GM18526 (cell line): Measurements from ENCODE around the gene DTX3L.

Source experiments
- POLR2A ChIP-seq: IDR thresholded peaks from 3 replicates; pipeline ENCODE4 v1.6.1; 2011; ENCODE audit not compliant: insufficient read length; ENCODE audit errors: extremely low read depth

Gene DTX3L

DNA sequence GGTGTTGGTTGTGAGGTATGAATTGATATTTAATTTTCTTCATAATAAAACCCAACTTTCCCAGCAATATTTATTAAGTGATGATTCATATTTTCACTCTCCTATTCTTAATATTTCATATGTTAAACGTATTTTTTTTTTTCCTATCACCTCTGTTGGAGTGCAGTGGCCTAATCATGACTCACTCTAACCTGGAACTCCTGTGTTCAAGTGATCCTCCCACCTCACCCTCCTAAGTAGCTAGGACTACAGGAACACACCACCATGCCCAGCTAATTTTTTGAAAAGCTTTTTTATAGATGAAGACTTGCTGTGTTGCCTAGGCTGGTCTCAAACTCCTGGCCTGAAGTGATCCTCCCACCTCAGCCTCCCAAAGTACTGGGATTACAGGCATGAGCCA lies 22.0 kb downstream of the DTX3L start:
- TF ChIP-seq POLR2A, result no peak

DNA sequence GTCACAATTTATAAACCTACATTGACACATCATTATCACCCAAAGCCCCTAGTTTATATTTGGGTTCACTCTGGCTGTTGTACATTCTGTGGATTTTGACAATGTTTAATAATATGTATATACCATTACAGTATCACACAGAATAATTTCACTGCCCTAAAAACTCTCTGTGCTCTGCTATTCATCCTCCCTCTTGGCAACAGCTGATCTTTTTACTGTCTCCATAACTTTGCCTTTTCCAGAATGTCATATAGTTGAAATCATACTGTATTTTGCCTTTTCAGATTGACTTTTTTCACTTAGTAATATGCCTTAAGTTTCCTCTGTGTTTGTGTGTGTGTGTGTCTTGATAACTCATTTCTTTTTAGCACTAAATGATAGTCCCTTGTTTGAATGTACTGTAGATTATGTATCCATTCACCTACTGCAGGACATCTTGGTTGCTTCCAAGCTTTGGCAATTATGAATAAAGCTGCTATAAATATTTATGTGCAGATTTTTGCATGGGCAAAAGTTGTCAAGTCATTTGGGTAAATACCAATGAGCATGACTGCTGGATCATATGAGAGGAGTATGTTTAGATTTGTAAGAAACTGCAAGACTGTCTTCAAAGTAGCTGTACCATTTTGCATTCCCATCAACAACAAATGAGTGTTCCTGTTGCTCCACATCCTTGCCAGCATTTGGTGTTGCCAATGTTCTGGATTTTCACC lies 22.8 kb downstream of the DTX3L start:
- TF ChIP-seq POLR2A, result no peak

DNA sequence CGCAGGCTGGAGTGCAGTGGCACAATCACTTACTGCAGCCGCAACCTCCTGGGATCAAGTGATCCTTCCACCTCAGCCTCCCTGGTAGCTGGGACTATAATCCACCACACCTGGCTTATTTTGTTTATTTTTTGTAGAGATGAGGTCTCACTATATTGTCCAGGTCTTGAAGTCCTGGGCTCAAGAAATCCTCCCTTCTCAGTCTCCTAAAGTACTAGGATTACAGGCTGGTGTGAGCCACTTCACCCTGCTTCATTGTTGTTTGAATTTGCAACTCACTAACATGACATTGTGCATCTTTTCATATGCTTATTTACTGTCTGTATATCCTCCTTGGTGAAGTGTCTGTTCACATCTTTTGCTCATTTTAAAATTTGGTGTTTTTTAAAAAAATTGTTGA lies 23.4 kb downstream of the DTX3L start:
- TF ChIP-seq POLR2A, result no peak

DNA sequence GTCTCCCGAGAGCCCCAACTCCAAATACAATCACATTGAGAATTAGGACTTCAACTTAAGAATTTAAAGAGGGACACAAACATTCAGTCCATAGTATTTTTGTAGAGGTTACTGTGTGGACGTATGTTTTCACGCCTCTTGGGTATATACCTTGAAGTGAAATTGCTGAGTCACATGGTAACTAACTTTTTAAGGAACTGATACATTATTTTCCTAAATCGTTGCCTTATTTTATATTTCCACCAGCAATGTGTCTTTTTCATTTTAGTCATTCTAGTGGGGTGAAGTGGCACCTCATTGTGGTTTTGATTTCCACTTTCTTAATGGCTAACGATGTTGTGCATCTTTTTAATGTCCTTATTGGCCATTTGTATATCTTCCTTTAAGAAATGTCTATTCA lies 25.2 kb downstream of the DTX3L start:
- no peak for TF ChIP-seq POLR2A

DNA sequence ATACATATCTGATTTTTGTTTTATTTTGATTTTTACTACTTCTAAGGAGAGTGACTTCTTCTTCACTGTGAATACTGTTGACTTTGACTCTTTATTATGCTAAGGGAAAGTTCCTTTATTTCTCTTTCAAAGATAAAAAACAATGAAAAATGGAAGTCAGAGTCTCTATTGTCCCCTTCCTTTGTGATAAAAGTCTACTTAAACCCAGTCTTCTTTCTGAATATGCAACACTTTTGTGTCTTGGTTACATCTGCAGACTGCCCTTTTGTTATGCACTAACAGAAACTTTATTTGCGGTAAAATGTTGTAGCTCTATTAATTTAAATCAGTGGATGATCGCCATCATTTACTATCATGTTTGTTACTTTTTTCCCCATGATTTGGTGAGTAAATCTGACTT lies 26.5 kb downstream of the DTX3L start:
- no peak for TF ChIP-seq POLR2A

DNA sequence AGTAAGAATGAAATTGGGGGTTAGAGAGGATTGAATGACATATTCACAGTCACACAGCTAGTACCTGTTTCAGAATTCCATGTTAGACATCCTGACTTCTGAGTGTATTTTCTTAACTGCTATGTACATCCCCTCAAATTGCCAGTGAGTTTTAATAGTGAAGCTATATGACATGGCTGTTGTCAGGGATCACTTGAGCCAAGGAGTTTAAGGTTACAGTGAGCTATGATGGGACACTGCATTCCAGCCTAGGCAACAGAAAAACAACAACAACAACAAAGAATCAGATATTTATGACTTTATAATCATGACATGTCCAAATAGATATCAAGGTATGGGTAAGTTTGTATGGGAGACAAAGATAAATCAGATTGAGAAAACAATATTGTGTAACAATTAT lies 29.9 kb downstream of the DTX3L start:
- no peak for TF ChIP-seq POLR2A

DNA sequence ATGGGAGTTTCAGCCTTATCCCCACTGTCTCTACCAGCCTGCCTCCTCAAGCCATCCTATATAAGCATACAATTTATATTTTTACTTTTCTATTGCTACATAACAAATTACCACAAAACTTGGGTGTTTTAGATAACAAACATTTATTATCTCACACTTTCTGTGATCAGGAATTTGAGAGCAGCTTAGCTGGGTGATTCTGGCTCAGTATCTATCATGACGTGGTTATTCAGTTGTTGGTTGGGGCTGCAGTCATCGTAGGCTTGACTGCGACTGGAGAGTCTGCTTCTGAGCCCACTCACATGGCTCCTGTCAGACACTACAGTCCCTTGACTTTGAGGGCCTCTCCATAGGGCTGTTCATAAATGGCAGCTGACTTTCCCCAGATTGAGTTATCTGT lies 34.0 kb downstream of the DTX3L start:
- no peak for TF ChIP-seq POLR2A

DNA sequence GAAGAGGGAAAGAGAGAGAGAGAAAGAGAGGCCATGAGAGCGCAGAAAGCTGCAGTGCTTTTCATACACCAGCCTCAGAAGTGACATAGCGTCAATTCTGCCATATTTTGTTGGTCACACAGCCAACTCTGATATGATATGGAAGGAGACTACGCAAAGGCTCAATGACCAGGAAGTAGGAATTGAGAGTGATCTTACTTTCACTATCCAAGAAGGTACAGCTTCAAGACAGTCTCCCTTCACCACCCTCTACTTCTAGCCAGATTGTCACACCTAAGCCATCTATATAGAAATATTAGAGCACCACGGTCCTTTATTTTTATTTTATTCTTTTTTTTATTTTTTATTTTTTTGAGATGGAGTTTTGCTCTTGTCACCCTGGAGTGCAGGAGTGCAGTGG lies 34.4 kb downstream of the DTX3L start:
- TF ChIP-seq POLR2A, result no peak

DNA sequence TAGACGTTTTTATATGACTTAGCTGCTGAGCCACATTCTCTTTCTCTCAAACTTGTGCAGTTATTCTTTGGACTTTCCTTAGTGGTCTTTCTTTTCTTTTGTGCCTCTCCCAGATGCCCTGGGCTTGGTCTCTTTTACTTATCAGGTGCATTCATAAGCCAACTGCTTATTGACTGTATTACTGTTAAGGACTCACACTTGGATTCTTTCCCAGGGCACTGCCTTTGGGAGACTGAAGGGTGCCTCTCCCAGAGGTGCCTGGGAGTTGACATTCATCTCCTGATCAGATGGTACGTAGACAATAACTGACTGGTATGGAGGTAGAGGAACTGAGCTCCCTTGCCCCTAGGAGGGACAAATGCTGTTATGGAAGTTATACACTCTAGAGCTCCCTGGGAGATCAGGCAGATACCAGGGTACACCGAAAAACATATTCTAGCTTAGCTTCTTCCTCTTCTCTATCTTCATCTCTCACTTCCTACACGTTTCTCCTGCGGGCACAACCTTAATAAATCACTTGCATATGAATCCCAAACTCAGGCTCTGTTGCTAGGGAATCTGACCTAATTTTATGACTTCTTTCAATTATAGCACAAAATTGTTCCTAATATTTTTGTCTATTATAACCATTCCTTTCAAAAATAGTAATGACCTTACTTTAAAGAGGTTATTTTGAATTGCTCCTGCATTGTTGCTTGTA lies 38.0 kb downstream of the DTX3L start:
- no peak for TF ChIP-seq POLR2A

DNA sequence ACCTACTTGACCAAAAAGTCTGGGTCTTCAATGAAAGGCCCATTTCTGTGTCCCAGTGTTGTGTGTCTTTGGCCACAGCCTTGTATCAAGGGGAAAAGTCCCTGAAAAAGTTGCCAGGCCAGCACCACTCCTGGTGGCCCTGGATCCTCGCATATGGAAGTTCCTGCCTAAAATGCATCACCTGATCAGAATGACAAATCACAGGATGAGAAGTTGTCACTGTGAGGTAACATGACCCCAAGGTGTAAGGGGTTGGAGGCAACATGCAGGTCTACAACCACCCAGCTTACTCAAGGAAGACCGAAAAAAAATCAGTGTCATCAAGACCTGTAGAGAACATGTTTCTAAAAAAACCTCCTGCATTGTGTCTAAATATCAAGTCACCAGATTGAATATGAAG lies 38.9 kb downstream of the DTX3L start:
- TF ChIP-seq POLR2A, result no peak

DNA sequence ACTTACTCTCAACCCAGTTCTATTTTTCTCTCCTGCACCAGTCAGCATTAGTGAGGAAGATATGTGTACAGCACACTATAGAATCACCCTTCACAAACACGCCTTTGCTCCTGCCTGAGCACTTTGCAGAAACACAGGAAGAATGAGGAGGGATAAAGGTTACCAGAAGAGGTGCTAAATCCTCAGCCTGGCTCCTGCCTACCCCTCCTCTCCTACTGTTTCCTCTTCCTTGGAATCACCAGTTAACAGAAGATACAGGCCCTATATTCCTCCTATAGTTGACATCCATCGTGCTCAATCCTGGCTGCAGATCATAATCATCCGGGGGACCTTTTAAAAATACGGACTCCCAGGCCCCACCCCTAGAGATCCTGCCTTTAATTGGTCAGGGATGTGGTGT lies 42.2 kb downstream of the DTX3L start:
- no peak for TF ChIP-seq POLR2A

DNA sequence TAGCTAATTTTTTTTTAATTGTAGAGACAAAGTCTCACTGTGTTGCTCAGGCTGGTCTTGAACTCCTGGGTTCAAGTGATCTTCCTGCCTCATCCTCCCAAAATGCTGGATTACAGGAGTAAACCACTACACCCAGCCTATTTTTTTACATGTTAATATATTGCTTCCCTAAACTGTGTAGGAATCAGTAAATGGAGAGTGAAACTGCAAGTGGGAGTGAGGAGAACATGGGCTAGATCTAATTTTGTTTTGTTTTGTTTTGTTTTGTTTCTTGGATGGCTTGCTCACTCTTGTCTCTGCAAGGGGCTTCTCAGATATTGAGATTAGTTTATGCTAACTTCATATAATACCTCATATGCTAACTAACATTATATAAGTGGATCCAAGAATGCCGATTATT lies 44.8 kb downstream of the DTX3L start:
- no peak for TF ChIP-seq POLR2A

DNA sequence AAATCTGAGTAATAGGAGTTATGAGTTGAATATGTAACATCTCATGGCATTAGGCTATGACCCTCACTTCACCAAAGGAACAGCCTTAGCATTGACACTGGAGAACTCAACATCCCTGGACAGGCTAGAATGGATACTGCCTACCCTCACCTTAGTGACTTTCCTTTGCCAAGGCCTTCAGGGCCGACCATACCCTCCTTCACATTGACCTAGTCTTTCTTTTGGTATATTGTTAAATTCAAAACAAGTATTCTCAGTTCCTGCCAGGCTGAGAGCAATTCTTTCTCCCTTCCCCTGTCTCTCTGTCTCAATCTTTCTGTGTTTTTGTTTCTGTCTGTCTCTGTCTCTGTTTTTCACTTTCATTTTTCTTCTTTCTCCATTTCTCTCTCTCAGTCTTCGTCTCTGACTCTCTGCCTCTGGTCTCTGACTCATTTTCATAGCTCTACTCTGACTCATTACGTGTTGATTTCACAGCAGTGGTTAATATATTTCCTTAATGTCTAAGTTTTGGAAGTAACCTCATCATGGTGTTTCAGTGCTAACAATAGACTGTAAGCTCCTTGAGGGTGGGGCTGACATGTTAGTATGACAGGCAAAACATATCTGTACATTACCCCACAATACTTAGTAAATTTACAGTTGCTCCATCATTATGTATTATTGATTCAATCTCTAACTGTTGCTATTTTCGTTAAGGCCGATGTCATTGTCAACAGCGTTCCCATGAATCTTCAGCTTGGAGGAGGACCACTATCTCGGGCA lies 45.8 kb downstream of the DTX3L start:
- no peak for TF ChIP-seq POLR2A

DNA sequence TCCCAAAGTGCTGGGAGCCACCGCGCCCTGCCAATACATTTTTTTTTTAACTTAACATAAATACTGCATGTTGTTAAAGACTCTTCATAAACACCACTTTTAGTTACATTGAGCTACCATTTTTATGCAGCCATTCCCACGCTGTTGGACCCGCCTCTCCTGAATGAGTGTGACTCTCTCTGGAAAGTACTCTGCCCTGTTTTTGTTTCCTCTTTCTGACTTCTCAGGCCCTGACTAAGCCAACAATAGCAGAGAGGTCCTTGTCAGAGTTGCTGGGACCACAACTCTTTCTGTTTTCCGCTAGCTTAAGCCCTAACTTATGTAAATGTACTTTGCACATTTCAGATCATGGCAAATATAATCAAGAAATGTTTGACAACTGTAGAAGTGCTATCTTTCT lies 48.6 kb downstream of the DTX3L start:
- TF ChIP-seq POLR2A, result no peak

DNA sequence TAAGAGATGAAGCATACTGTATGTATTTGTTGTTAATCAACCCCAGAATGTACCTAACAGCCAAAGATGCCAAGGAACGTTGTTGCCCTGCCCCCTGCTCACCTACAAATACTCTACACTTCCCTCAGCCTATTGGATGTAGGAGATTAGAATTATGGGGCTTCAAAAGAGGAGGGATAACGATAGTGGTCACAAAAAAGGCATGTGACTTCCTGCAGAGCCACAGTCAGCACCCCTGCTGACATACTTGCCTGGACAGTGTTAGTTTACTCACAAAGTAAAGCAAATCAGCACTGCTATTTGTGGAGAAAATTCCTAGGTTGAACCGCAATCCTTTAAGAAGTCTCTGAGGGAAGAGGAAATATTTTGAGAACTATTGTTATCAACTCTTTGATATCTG lies 51.2 kb downstream of the DTX3L start:
- TF ChIP-seq POLR2A, result no peak

DNA sequence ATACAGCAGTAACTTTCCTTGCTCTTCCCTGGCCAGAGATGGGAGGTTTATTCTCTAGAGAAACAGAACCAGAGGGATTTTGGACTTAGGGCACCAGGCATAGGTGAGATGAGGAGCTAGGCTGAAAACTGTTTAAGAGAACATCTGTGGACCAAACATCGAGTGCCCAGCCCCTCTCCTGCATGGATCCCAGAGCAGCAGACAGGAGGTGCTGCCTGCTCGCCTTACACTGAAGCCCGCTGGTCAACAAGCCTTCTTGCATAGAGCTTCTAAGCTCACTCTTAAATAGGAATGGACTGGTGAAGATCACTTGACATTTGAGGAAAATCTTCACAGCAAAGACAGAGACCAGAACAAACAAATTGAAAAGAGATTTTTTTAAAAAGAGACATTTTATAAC lies 54.5 kb downstream of the DTX3L start:
- no peak for TF ChIP-seq POLR2A

DNA sequence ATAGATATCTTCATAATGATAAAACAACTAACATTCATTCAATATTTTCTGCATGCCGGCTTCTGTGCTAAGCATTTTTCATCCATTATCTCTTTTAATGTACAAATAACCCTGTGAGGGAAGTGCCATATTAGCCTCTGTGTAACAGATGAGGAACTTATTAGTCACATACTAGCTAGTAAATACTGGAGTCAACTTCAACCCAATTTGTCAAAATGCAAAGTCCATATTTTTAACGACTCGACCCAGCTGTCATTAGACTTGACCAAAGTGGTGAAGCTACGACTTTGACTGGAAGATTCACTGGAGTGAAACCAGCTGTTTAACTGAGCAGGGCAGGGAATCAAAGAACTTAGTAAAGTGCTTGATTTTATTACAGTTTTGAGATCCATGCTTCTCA lies 54.9 kb downstream of the DTX3L start:
- TF ChIP-seq POLR2A, result no peak

DNA sequence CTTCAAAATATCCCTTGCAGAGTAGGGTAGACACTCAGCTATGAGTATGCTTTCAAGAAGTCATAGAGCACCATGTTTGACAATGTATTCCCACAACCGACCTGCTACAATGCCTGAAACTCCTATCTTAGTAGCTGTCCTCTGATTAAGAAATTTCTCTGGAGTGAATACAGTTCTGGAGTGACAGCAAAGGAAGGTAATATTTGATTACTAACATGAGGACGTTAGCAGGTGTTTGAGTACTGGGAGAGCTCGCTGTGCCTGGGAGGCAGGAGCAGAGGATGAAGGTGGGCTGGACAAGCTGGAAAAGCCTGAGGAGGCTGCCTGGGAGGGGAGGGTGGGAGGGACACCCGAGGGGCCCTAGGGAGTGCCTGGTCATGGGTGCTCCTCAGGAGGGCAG lies 56.3 kb downstream of the DTX3L start:
- TF ChIP-seq POLR2A, result no peak
